Colonic mucosa (tissue), 4 donors: Measurements from ENCODE around the gene ITGB5. TPM values are rescaled to one million over a fixed set of nuclear protein-coding genes. Genes with fewer than 3 reads are reported as not detected.

Experiments
- DNase-seq: peaks from one replicate; pipeline ENCODE4 v3.0.0-alpha.2; 2020
- H3K27ac ChIP-seq: fragments of 200-600 bp; one replicate; pipeline ENCODE4 v1.8.0; 2021
- H3K27me3 ChIP-seq: fragments of 200-600 bp; one replicate; pipeline ENCODE4 v1.8.0; 2021
- H3K36me3 ChIP-seq: fragments of 200-600 bp; one replicate; pipeline ENCODE4 v1.8.0; 2021
- H3K4me1 ChIP-seq: fragments of 200-600 bp; one replicate; pipeline ENCODE4 v1.8.0; 2021; ENCODE audit warnings: mild to moderate bottlenecking
- H3K4me3 ChIP-seq: fragments of 200-600 bp; one replicate; pipeline ENCODE4 v1.8.0; 2021
- H3K9ac ChIP-seq, 2 donors: one replicate each; pipeline ENCODE4 v1.7.0; 2013; ENCODE audit warnings: control low read depth in 2 of 2, low read depth in 2 of 2, low read length in 2 of 2
- H3K9me3 ChIP-seq: fragments of 200-600 bp; one replicate; pipeline ENCODE4 v1.8.0; 2021
- CTCF ChIP-seq: fragments of 200-600 bp; IDR thresholded peaks from one replicate; pipeline ENCODE4 v1.8.0; 2022; ENCODE audit warnings: antibody characterized with exemption, mild to moderate bottlenecking
- intact Hi-C: fragments of 100-400 bp; cut with DNase I; formaldehyde crosslinking; loops from one replicate; pipeline ENCODE4 v1.14.1; 2022
- total RNA-seq, 2 donors: library from RNA; stranded (reverse); fragmentation: NEBNext Ultra II Directional in 1 of 2; extraction: Animal tissue kit (Norgen Biotek cat#: 25700) in 1 of 2; gene quantifications; one replicate each; pipeline ENCODE4 v1.2.1, GENCODE V29; 2021
- donor health status: healthy.
- donor health status: DM: no; HTN: no; CAD: no.
- donor health status: DM: no; HTN: no; CAD: no.

Gene ITGB5
- total RNA-seq, 2 donors from 2014 or later = 74.4 to 74.8 TPM

GRCh38 chr3:124816206-124816605 is 71.0 kb downstream of the ITGB5 start:
- no peak overlapping the region for H3K27ac ChIP-seq
- H3K4me1 ChIP-seq = peaks cover 23% of the 10 kb centered on the region
- no peak overlapping the region for H3K4me3 ChIP-seq
- no peaks in the 10 kb centered on the region for H3K27me3 ChIP-seq
- TF ChIP-seq CTCF = no peak
- intact Hi-C loops = no loop called here
- no peak for DNase-seq
- H3K36me3 ChIP-seq = no peaks in the 10 kb centered on the region
- no peak overlapping the region for H3K9ac ChIP-seq
- H3K9me3 ChIP-seq = no peaks in the 10 kb centered on the region

GRCh38 chr3:124815781-124816180 is 71.4 kb downstream of the ITGB5 start:
- intact Hi-C loops = no loop called here
- H3K4me3 ChIP-seq = no peak overlapping the region
- no peak overlapping the region for H3K9ac ChIP-seq

GRCh38 chr3:124814620-124815421 is 72.3 kb downstream of the ITGB5 start:
- Histone ChIP-seq H3K4me3 (no peak overlapping the region), H3K27me3 (no peaks in the 10 kb centered on the region), H3K36me3 (no peaks in the 10 kb centered on the region), H3K9me3 (no peaks in the 10 kb centered on the region), H3K9ac (peak overlapping the region in 1 of 2 donors; percentile 1), H3K4me1 (peaks cover 25% of the 10 kb centered on the region), H3K27ac (peak overlapping the region; percentile 85)
- intact Hi-C loops = no loop called here
- no peak for TF ChIP-seq CTCF
- DNase-seq = peak; percentile 69

More at GRCh38 chr3:124815781-124816180, 71.4 kb downstream of the ITGB5 start:
- no peaks in the 10 kb centered on the region for H3K27me3 ChIP-seq
- peaks cover 25% of the 10 kb centered on the region for H3K4me1 ChIP-seq
- no peaks in the 10 kb centered on the region for H3K36me3 ChIP-seq
- peak overlapping the region; percentile 85 for H3K27ac ChIP-seq
- no peak for DNase-seq
- TF ChIP-seq CTCF = no peak
- no peaks in the 10 kb centered on the region for H3K9me3 ChIP-seq

- no peak for DNase-seq
- Histone ChIP-seq H3K36me3 (no peaks in the 10 kb centered on the region), H3K4me3 (no peak overlapping the region), H3K4me1 (peaks cover 25% of the 10 kb centered on the region), H3K9me3 (no peaks in the 10 kb centered on the region), H3K27ac (peak overlapping the region; percentile 85), H3K9ac (no peak overlapping the region), H3K27me3 (no peaks in the 10 kb centered on the region)
- intact Hi-C loops = no loop called here
- TF ChIP-seq CTCF = no peak
Measured at GRCh38 chr3:124813541-124813940, 73.6 kb downstream of the ITGB5 start.

- no peak overlapping the region for H3K4me3 ChIP-seq
- peaks cover 25% of the 10 kb centered on the region for H3K4me1 ChIP-seq
- peak overlapping the region in 1 of 2 donors; percentile 36 for H3K9ac ChIP-seq
- H3K27me3 ChIP-seq = no peaks in the 10 kb centered on the region
- TF ChIP-seq CTCF = no peak
- H3K9me3 ChIP-seq = no peaks in the 10 kb centered on the region
- intact Hi-C loops = no loop called here
- peak overlapping the region; percentile 85 for H3K27ac ChIP-seq
- no peaks in the 10 kb centered on the region for H3K36me3 ChIP-seq
- peak; percentile 80 for DNase-seq
Measured at GRCh38 chr3:124812291-124813265, 74.6 kb downstream of the ITGB5 start.
